ENCODE measurements around the gene GSTM1.

The GSTM1 gene

GRCh38 chr1:109725510-109725909 lies 37.9 kb downstream of the GSTM1 start:
- Mint-ChIP-seq H3K27me3 (no peaks in the 10 kb centered on the region), H3K27ac (no peak overlapping the region), H3K9me3 (no peaks in the 10 kb centered on the region), H3K4me1 (no peaks in the 10 kb centered on the region), H3K36me3 (no peaks in the 10 kb centered on the region), H3K4me3 (no peak overlapping the region)

- Mint-ChIP-seq H3K36me3 (no peaks in the 10 kb centered on the region), H3K4me3 (no peak overlapping the region), H3K4me1 (no peaks in the 10 kb centered on the region), H3K9me3 (no peaks in the 10 kb centered on the region), H3K27me3 (no peaks in the 10 kb centered on the region), H3K27ac (no peak overlapping the region)
These were observed 38.4 kb downstream of the GSTM1 start for GRCh38 chr1:109726007-109726406.

- H3K4me3 Mint-ChIP-seq = no peak overlapping the region
- H3K36me3 Mint-ChIP-seq = no peaks in the 10 kb centered on the region
- H3K9me3 Mint-ChIP-seq = no peaks in the 10 kb centered on the region
- no peak overlapping the region for H3K27ac Mint-ChIP-seq
- H3K27me3 Mint-ChIP-seq = no peaks in the 10 kb centered on the region
- H3K4me1 Mint-ChIP-seq = no peaks in the 10 kb centered on the region
These were observed 39.2 kb downstream of the GSTM1 start for GRCh38 chr1:109726728-109727373.

GRCh38 chr1:109728870-109729269 lies 41.3 kb downstream of the GSTM1 start:
- Mint-ChIP-seq H3K4me1 (no peaks in the 10 kb centered on the region), H3K4me3 (no peak overlapping the region), H3K27ac (no peak overlapping the region), H3K36me3 (no peaks in the 10 kb centered on the region), H3K9me3 (no peaks in the 10 kb centered on the region), H3K27me3 (no peaks in the 10 kb centered on the region)

- no peak overlapping the region for H3K27ac Mint-ChIP-seq
- H3K27me3 Mint-ChIP-seq = no peaks in the 10 kb centered on the region
- no peaks in the 10 kb centered on the region for H3K4me1 Mint-ChIP-seq
- peaks cover 1% of the 10 kb centered on the region for H3K36me3 Mint-ChIP-seq
- H3K4me3 Mint-ChIP-seq = no peak overlapping the region
- H3K9me3 Mint-ChIP-seq = no peaks in the 10 kb centered on the region
These were observed 43.0 kb downstream of the GSTM1 start for GRCh38 chr1:109730666-109731065.

- no peaks in the 10 kb centered on the region for H3K4me1 Mint-ChIP-seq
- H3K36me3 Mint-ChIP-seq = peaks cover 1% of the 10 kb centered on the region
- H3K9me3 Mint-ChIP-seq = no peaks in the 10 kb centered on the region
- H3K27ac Mint-ChIP-seq = no peak overlapping the region
- no peak overlapping the region for H3K4me3 Mint-ChIP-seq
- H3K27me3 Mint-ChIP-seq = no peaks in the 10 kb centered on the region
These were observed 44.8 kb downstream of the GSTM1 start for GRCh38 chr1:109732390-109732881.

- Mint-ChIP-seq H3K36me3 (peaks cover 1% of the 10 kb centered on the region), H3K9me3 (no peaks in the 10 kb centered on the region), H3K27me3 (no peaks in the 10 kb centered on the region), H3K4me3 (no peak overlapping the region), H3K27ac (no peak overlapping the region), H3K4me1 (no peaks in the 10 kb centered on the region)
These were observed 45.7 kb downstream of the GSTM1 start for GRCh38 chr1:109733236-109733870.

GRCh38 chr1:109739738-109740614 lies 52.4 kb downstream of the GSTM1 start:
- Mint-ChIP-seq H3K4me1 (peaks cover 20% of the 10 kb centered on the region), H3K27me3 (peaks cover 1% of the 10 kb centered on the region), H3K4me3 (peak overlapping the region; percentile 81), H3K36me3 (no peaks in the 10 kb centered on the region), H3K27ac (no peak overlapping the region), H3K9me3 (no peaks in the 10 kb centered on the region)

- H3K27me3 Mint-ChIP-seq = peaks cover 1% of the 10 kb centered on the region
- H3K36me3 Mint-ChIP-seq = no peaks in the 10 kb centered on the region
- H3K9me3 Mint-ChIP-seq = no peaks in the 10 kb centered on the region
- H3K4me1 Mint-ChIP-seq = peaks cover 20% of the 10 kb centered on the region
- H3K27ac Mint-ChIP-seq = peak within 1 kb of the TSS; percentile 42
- H3K4me3 Mint-ChIP-seq = peak within 1 kb of the TSS; percentile 81
These were observed 53.2 kb downstream of the GSTM1 start, which contains the start of gene GSTM3 for GRCh38 chr1:109740615-109741373. GSTM3 (minus strand) TSS chr1:109741038; CDS start chr1:109740287, 751 bp downstream.

Measured in activated naive CD4-positive, alpha-beta T cell treated with anti-CD3 and anti-CD28 coated beads, Interleukin-2, amount 50 U/mL, for 24 hours (primary cell).